ENCODE results near the gene PIM3.

PIM3 gene

GRCh38 chr22:49964136-49965090 lies 3.8 kb downstream of the PIM3 start:
- no peak for DNase-seq
- peak overlapping the region; percentile 64 for H2BK15ac ChIP-seq (ENCODE audit: low read depth, poor library complexity, severe bottlenecking)
- WGBS, result 92% methylated on average over 17 of the region's 19 CpGs
- H4K8ac ChIP-seq (ENCODE audit: low read length), result peak overlapping the region; percentile 45
- H3K79me1 ChIP-seq (replicated peaks; ENCODE audit: low read length, poor library complexity, severe bottlenecking), result peaks cover 29% of the 10 kb centered on the region
- peak overlapping the region in 1 of 2 experiments; percentile 26 for H2BK12ac ChIP-seq (ENCODE audit: low read length in 2 of 2)
- H2BK5ac ChIP-seq (ENCODE audit: low read depth, low read length, poor library complexity, severe bottlenecking), result no peak overlapping the region
- H3K9ac ChIP-seq (ENCODE audit: low read length), result peak overlapping the region; percentile 90
- H3K9me3 ChIP-seq (ENCODE audit: control insufficient read depth, low read length), result no peaks in the 10 kb centered on the region
- H2AFZ ChIP-seq (ENCODE audit: low read depth, low read length), result no peak overlapping the region
- peak overlapping the region in 1 of 2 experiments; percentile 14 for H3K18ac ChIP-seq (ENCODE audit: low read depth in 1 of 2, low read length in 2 of 2)
- H3K4ac ChIP-seq (ENCODE audit: low read depth in 1 of 2, low read length in 2 of 2), result no peak overlapping the region
- H3K14ac ChIP-seq (ENCODE audit: low read length in 2 of 2), result peak overlapping the region; percentile 19 to 20
- H3K27me3 ChIP-seq (ENCODE audit: control insufficient read depth in 1 of 2, insufficient read depth in 1 of 2, low read length in 2 of 2), result no peaks in the 10 kb centered on the region
- peak overlapping the region; percentile 28 for H4K91ac ChIP-seq (ENCODE audit: low read length)
- no peak overlapping the region for H3K23ac ChIP-seq (ENCODE audit: low read length in 2 of 2)
- peaks cover 19 to 59% of the 10 kb centered on the region in 2 experiments for H3K36me3 ChIP-seq (ENCODE audit: control insufficient read depth in 1 of 2, insufficient read depth in 2 of 2, low read depth in 1 of 2, low read length in 2 of 2)
- H3K4me2 ChIP-seq (ENCODE audit: low read length, poor library complexity, severe bottlenecking), result no peak overlapping the region
- peaks cover 65% of the 10 kb centered on the region for H3K4me1 ChIP-seq (ENCODE audit: control insufficient read depth, insufficient read depth, low read depth, low read length)
- H2AK5ac ChIP-seq (ENCODE audit: low read length, severe bottlenecking), result no peak overlapping the region
- H3K4me3 ChIP-seq (ENCODE audit: insufficient read depth in 1 of 2, low read depth in 1 of 2, low read length in 2 of 2), result peak overlapping the region in 1 of 2 experiments; percentile 83
- H3K27ac ChIP-seq (ENCODE audit: low read length, poor library complexity, severe bottlenecking), result no peak overlapping the region
- H2BK120ac ChIP-seq (ENCODE audit: low read depth, low read length), result no peak overlapping the region

DNA sequence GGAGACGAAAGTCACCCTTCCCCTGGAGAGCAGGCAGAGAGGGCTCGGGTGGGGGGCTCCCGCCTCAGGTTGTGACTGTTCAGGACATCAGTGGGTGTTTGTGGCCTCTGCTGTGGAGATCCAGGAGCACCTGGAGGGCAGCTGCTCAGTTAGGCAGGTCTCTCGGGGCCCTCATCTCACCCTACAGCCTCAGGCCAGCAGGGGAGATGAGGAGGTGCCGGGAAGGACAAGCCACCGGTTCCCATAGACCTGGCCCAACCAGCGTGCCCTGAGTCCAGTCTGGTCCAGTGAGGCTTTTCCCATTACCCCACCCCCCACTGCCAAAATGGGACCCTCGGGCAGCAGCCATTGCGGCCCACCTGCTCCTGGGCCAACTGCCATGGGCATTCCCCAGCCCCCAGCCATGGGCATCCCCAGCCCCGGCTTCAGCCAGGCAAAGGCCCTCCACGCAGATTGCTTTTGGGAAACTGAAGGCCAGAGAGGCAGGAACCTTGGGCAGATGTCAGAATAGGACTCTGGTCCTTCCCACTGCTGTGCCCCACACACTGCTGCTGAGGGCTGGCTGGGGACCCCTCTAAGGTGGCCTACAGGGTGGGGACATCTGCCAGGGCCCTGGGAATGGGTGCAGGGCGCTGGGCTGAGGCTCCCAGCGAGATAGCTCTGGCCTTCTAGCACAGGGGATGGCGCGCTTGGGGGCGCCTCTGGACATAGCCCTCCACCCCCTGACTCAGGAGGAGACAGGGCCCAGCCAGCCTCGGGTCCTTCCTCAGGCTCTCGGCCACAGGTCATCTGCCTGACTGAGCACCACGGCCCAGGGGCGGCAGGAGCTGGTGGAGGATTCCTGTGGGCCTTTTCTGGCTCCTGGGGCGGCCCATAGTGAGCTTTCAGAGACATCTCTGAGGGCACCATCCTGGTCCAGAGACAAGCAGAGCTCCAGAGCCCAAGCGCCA lies 4.8 kb downstream of the PIM3 start:
- Histone ChIP-seq H3K4me1 (ENCODE audit: control insufficient read depth, insufficient read depth, low read depth, low read length) (peaks cover 63% of the 10 kb centered on the region), H3K79me1 (replicated peaks; ENCODE audit: low read length, poor library complexity, severe bottlenecking) (peaks cover 27% of the 10 kb centered on the region), H3K9me3 (ENCODE audit: control insufficient read depth, low read length) (no peaks in the 10 kb centered on the region), H3K9ac (ENCODE audit: low read length) (no peak overlapping the region), H2AK5ac (ENCODE audit: low read length, severe bottlenecking) (no peak overlapping the region), H2BK15ac (ENCODE audit: low read depth, poor library complexity, severe bottlenecking) (no peak overlapping the region), H4K91ac (ENCODE audit: low read length) (peak overlapping the region; percentile 76), H2BK5ac (ENCODE audit: low read depth, low read length, poor library complexity, severe bottlenecking) (no peak overlapping the region), H3K18ac (ENCODE audit: low read depth in 1 of 2, low read length in 2 of 2) (no peak overlapping the region), H2BK120ac (ENCODE audit: low read depth, low read length) (peak overlapping the region; percentile 71), H2BK12ac (ENCODE audit: low read length in 2 of 2) (peak overlapping the region in 1 of 2 experiments; percentile 47), H3K4me2 (ENCODE audit: low read length, poor library complexity, severe bottlenecking) (no peak overlapping the region), H3K14ac (ENCODE audit: low read length in 2 of 2) (no peak overlapping the region), H2AFZ (ENCODE audit: low read depth, low read length) (no peak overlapping the region), H3K4me3 (ENCODE audit: insufficient read depth in 1 of 2, low read depth in 1 of 2, low read length in 2 of 2) (no peak overlapping the region), H4K8ac (ENCODE audit: low read length) (no peak overlapping the region), H3K27me3 (ENCODE audit: control insufficient read depth in 1 of 2, insufficient read depth in 1 of 2, low read length in 2 of 2) (no peaks in the 10 kb centered on the region), H3K4ac (ENCODE audit: low read depth in 1 of 2, low read length in 2 of 2) (no peak overlapping the region), H3K23ac (ENCODE audit: low read length in 2 of 2) (peak overlapping the region in 1 of 2 experiments; percentile 75), H3K36me3 (ENCODE audit: control insufficient read depth in 1 of 2, insufficient read depth in 2 of 2, low read depth in 1 of 2, low read length in 2 of 2) (peaks cover 19 to 59% of the 10 kb centered on the region in 2 experiments), H3K27ac (ENCODE audit: low read length, poor library complexity, severe bottlenecking) (no peak overlapping the region)
- no peak for DNase-seq
- WGBS, result 96% methylated on average over 21 of the region's 22 CpGs

GRCh38 chr22:49966041-49966773 lies 5.6 kb downstream of the PIM3 start:
- peak overlapping the region; percentile 53 for H3K9ac ChIP-seq (ENCODE audit: low read length)
- no peak overlapping the region for H3K4me3 ChIP-seq (ENCODE audit: insufficient read depth in 1 of 2, low read depth in 1 of 2, low read length in 2 of 2)
- no peak for DNase-seq
- H3K4me1 ChIP-seq (ENCODE audit: control insufficient read depth, insufficient read depth, low read depth, low read length), result peaks cover 70% of the 10 kb centered on the region
- H3K9me3 ChIP-seq (ENCODE audit: control insufficient read depth, low read length), result no peaks in the 10 kb centered on the region
- H3K4me2 ChIP-seq (ENCODE audit: low read length, poor library complexity, severe bottlenecking), result no peak overlapping the region
- H3K4ac ChIP-seq (ENCODE audit: low read depth in 1 of 2, low read length in 2 of 2), result peak overlapping the region; percentile 29 to 53
- no peak overlapping the region for H3K27ac ChIP-seq (ENCODE audit: low read length, poor library complexity, severe bottlenecking)
- H4K91ac ChIP-seq (ENCODE audit: low read length), result peak overlapping the region; percentile 96
- peak overlapping the region; percentile 85 to 93 for H2BK12ac ChIP-seq (ENCODE audit: low read length in 2 of 2)
- H3K18ac ChIP-seq (ENCODE audit: low read depth in 1 of 2, low read length in 2 of 2), result peak overlapping the region; percentile 77 to 80
- peak overlapping the region in 1 of 2 experiments; percentile 63 for H3K14ac ChIP-seq (ENCODE audit: low read length in 2 of 2)
- H3K36me3 ChIP-seq (ENCODE audit: control insufficient read depth in 1 of 2, insufficient read depth in 2 of 2, low read depth in 1 of 2, low read length in 2 of 2), result peaks cover 19 to 59% of the 10 kb centered on the region in 2 experiments
- no peak overlapping the region for H2BK5ac ChIP-seq (ENCODE audit: low read depth, low read length, poor library complexity, severe bottlenecking)
- no peak overlapping the region for H2AFZ ChIP-seq (ENCODE audit: low read depth, low read length)
- peaks cover 27% of the 10 kb centered on the region for H3K79me1 ChIP-seq (replicated peaks; ENCODE audit: low read length, poor library complexity, severe bottlenecking)
- peak overlapping the region in 1 of 2 experiments; percentile 22 for H3K23ac ChIP-seq (ENCODE audit: low read length in 2 of 2)
- peak overlapping the region; percentile 94 for H4K8ac ChIP-seq (ENCODE audit: low read length)
- no peaks in the 10 kb centered on the region for H3K27me3 ChIP-seq (ENCODE audit: control insufficient read depth in 1 of 2, insufficient read depth in 1 of 2, low read length in 2 of 2)
- H2AK5ac ChIP-seq (ENCODE audit: low read length, severe bottlenecking), result peak overlapping the region; percentile 33
- H2BK15ac ChIP-seq (ENCODE audit: low read depth, poor library complexity, severe bottlenecking), result peak overlapping the region; percentile 93
- 94% methylated on average over 11 of the region's 11 CpGs for WGBS
- peak overlapping the region; percentile 78 for H2BK120ac ChIP-seq (ENCODE audit: low read depth, low read length)

All from mesenchymal stem cell (in vitro differentiated cells and primary cell).